H9 (cell line): ENCODE results near the gene RNF213. TPM values are rescaled to one million over a fixed set of nuclear protein-coding genes. Genes with fewer than 3 reads are reported as not detected.

Experiments
- DNase-seq: peaks from one replicate; pipeline ENCODE4 v3.0.0-alpha.2; 2017
- H2AFZ ChIP-seq: one replicate; pipeline ENCODE4 v1.6.1; 2013; ENCODE audit warnings: mild to moderate bottlenecking, low read length, control low read depth, moderate library complexity
- H2AK5ac ChIP-seq: 2 replicates; pipeline ENCODE4 v1.6.1; 2013; ENCODE audit warnings: low read length, control low read depth, mixed read lengths; ENCODE audit not compliant: insufficient read length
- H2BK120ac ChIP-seq: one replicate; pipeline ENCODE4 v1.6.1; 2013; ENCODE audit warnings: low read depth, mild to moderate bottlenecking, low read length, control low read depth, inconsistent platforms; ENCODE audit not compliant: poor library complexity, severe bottlenecking
- H2BK12ac ChIP-seq: 2 replicates; pipeline ENCODE4 v1.6.1; 2013; ENCODE audit warnings: low read length, control low read depth, mixed read lengths, low read depth; ENCODE audit not compliant: insufficient read length
- H2BK15ac ChIP-seq: 2 replicates; pipeline ENCODE4 v1.6.1; 2013; ENCODE audit warnings: low read depth, low read length, control low read depth
- H2BK20ac ChIP-seq: one replicate; pipeline ENCODE4 v1.6.1; 2013; ENCODE audit warnings: low read depth, mild to moderate bottlenecking, low read length, control low read depth, inconsistent platforms; ENCODE audit not compliant: poor library complexity, severe bottlenecking
- H2BK5ac ChIP-seq: 2 replicates; pipeline ENCODE4 v1.6.1; 2013; ENCODE audit warnings: low read length, control low read depth, mixed read lengths; ENCODE audit not compliant: insufficient read length
- H3K14ac ChIP-seq: 2 replicates; pipeline ENCODE4 v1.6.1; 2013; ENCODE audit warnings: low read length, control low read depth; ENCODE audit not compliant: insufficient read depth
- H3K18ac ChIP-seq: 2 replicates; pipeline ENCODE4 v1.6.1; 2013; ENCODE audit warnings: low read depth, mild to moderate bottlenecking, mixed read lengths, low read length, control low read depth; ENCODE audit not compliant: insufficient read length
- H3K23ac ChIP-seq: 2 replicates; pipeline ENCODE4 v1.6.1; 2013; ENCODE audit warnings: low read length, control low read depth, mixed read lengths, low read depth; ENCODE audit not compliant: insufficient read length
- H3K23me2 ChIP-seq: 2 replicates; pipeline ENCODE4 v1.6.1; 2013; ENCODE audit warnings: low read depth, mild to moderate bottlenecking, mixed read lengths, low read length, control low read depth; ENCODE audit not compliant: insufficient read length, poor library complexity, severe bottlenecking
- H3K27ac ChIP-seq: 2 replicates; pipeline ENCODE4 v1.5.1; 2013; ENCODE audit warnings: low read length, control low read depth, mixed read lengths, low read depth; ENCODE audit not compliant: insufficient read length
- H3K27me3 ChIP-seq: 2 replicates; pipeline ENCODE4 v1.6.1; 2013; ENCODE audit warnings: low read length, control low read depth, inconsistent platforms; ENCODE audit not compliant: insufficient read depth
- H3K4ac ChIP-seq: 2 replicates; pipeline ENCODE4 v1.6.1; 2013; ENCODE audit warnings: low read depth, mild to moderate bottlenecking, control low read depth, inconsistent platforms, low read length, moderate library complexity
- H3K4me1 ChIP-seq: 2 replicates; pipeline ENCODE4 v1.6.1; 2013; ENCODE audit warnings: low read length, control low read depth, inconsistent platforms; ENCODE audit not compliant: insufficient read depth
- H3K4me2 ChIP-seq: 2 replicates; pipeline ENCODE4 v1.6.1; 2013; ENCODE audit warnings: low read length, control low read depth, mixed read lengths; ENCODE audit not compliant: insufficient read length, insufficient read depth
- H3K56ac ChIP-seq: 2 replicates; pipeline ENCODE4 v1.6.1; 2013; ENCODE audit warnings: low read depth, mild to moderate bottlenecking, mixed read lengths, low read length, control low read depth; ENCODE audit not compliant: insufficient read length
- H3K79me1 ChIP-seq: 2 replicates; pipeline ENCODE4 v1.6.1; 2013; ENCODE audit warnings: low read depth, mild to moderate bottlenecking, moderate library complexity, low read length, control low read depth, inconsistent platforms; ENCODE audit not compliant: insufficient read depth, poor library complexity, severe bottlenecking
- H3K79me2 ChIP-seq: 2 replicates; pipeline ENCODE4 v1.6.1; 2013; ENCODE audit warnings: low read length, control low read depth, inconsistent platforms; ENCODE audit not compliant: insufficient read depth
- H3K9ac ChIP-seq: 2 replicates; pipeline ENCODE4 v1.6.1; 2013; ENCODE audit warnings: low read length, control low read depth, mixed read lengths; ENCODE audit not compliant: insufficient read length; ENCODE audit errors: extremely low read depth
- H3K9me3 ChIP-seq: one replicate; pipeline ENCODE4 v1.6.1; 2013; ENCODE audit warnings: low read depth, low read length, inconsistent platforms; ENCODE audit not compliant: control insufficient read depth
- H3T11ph ChIP-seq: one replicate; pipeline ENCODE4 v1.6.1; 2013; ENCODE audit warnings: mild to moderate bottlenecking, low read length, control low read depth, inconsistent platforms
- H4K20me1 ChIP-seq: one replicate; pipeline ENCODE4 v1.6.1; 2013; ENCODE audit not compliant: control insufficient read depth, insufficient read length, insufficient read depth
- H4K5ac ChIP-seq: 2 replicates; pipeline ENCODE4 v1.6.1; 2013; ENCODE audit warnings: low read depth, mild to moderate bottlenecking, mixed read lengths, low read length, control low read depth; ENCODE audit not compliant: insufficient read length
- H4K8ac ChIP-seq: replicated peaks from 2 replicates; pipeline ENCODE4 v1.6.1; 2013; ENCODE audit warnings: low read length, control low read depth, mixed read lengths, low read depth; ENCODE audit not compliant: insufficient read length
- H4K91ac ChIP-seq: 2 replicates; pipeline ENCODE4 v1.6.1; 2013; ENCODE audit warnings: low read depth, mild to moderate bottlenecking, moderate library complexity, mixed read lengths, low read length, control low read depth; ENCODE audit not compliant: insufficient read length
- H3K27ac Mint-ChIP-seq, 3 experiments: 2 replicates in 2 of 3; 3 replicates in 1 of 3; pipeline ENCODE4 v1.8.0; 2020 to 2021; ENCODE audit warnings: mixed read lengths in 3 of 3, mild to moderate bottlenecking in 1 of 3, moderate library complexity in 1 of 3
- H3K27me3 Mint-ChIP-seq: 2 replicates; pipeline ENCODE4 v1.8.0; 2021; ENCODE audit warnings: low read depth, mild to moderate bottlenecking, moderate library complexity, mixed read lengths
- H3K36me3 Mint-ChIP-seq, 3 experiments: 2 replicates in 2 of 3; 3 replicates in 1 of 3; pipeline ENCODE4 v1.8.0; 2020 to 2021; ENCODE audit warnings: low read depth in 3 of 3, mixed read lengths in 3 of 3; ENCODE audit not compliant: insufficient read depth in 1 of 3
- H3K4me1 Mint-ChIP-seq, 2 experiments: 2 replicates each; pipeline ENCODE4 v1.8.0; 2020; ENCODE audit warnings: mixed read lengths in 2 of 2
- H3K4me3 Mint-ChIP-seq, 2 experiments: 2 replicates in 1 of 2; 3 replicates in 1 of 2; pipeline ENCODE4 v1.8.0; 2020 to 2021; ENCODE audit warnings: mild to moderate bottlenecking in 2 of 2, mixed read lengths in 2 of 2, moderate library complexity in 1 of 2
- H3K9me3 Mint-ChIP-seq, 2 experiments: 2 replicates in 1 of 2; 3 replicates in 1 of 2; pipeline ENCODE4 v1.8.0; 2020; ENCODE audit warnings: mild to moderate bottlenecking in 2 of 2, mixed read lengths in 2 of 2, moderate library complexity in 1 of 2
- CTCF ChIP-seq: fragments of 200-600 bp; sonication (generic); conservative IDR thresholded peaks from 3 replicates; pipeline ENCODE4 v1.8.0; 2021; ENCODE audit warnings: antibody characterized with exemption, mild to moderate bottlenecking
- WGBS: extraction: QIAGEN DNeasy Blood & Tissue Kit; methylation state at CpG from one replicate; pipeline ENCODE4 v1.1.7; 2013; ENCODE audit warnings: missing lambda C conversion rate, low lambda C conversion rate, mixed read lengths; ENCODE audit not compliant: insufficient read length; ENCODE audit errors: extremely low coverage; 5-methylcytosine and 5-hydroxymethylcytosine counted together
- total RNA-seq: library from RNA; stranded (reverse); gene quantifications from 2 replicates; pipeline ENCODE4 v1.2.1, GENCODE V29; 2021

The RNF213 gene
- total RNA-seq, 1 experiment from 2014 or later = 34.3 TPM

DNA sequence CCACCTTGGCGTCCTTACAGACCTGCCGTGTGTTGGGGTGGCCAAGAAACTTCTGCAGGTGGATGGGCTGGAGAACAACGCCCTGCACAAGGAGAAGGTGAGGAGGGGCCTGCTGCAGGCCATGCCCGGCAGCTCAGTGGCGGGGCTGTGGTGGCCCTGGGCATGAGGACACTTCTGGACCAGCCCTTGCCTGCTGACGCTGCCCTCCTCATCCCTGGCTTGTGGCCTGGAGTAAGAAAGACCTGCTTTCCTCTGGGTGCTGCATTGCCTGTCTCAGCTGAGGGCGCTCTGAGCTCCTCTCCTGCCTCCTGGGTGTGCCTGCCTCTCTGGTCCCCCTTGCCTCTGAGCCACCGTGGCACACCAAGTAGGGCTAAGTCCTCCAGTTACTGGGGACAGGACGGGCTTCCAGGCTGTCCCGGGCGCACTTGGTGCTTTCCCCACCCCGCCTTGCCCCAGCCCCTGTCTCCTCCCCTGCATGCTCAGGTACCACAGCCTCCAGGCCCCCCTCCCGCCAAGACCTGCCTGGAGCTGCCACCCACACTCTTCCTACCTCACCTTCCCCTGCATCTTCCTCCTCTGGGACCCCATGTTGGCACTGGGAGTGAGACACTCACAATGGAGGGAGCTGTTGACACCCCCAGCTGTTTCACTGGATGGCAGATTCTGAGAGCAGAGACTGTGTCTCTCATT lies 163.0 kb downstream of the RNF213 start:
- H2BK5ac ChIP-seq = no peak overlapping the region
- H3K56ac ChIP-seq = no peak overlapping the region
- no peaks in the 10 kb centered on the region for H4K20me1 ChIP-seq
- Mint-ChIP-seq H3K27ac (no peak overlapping the region; a peak in 1 of 7 replicates), H3K27me3 (peaks cover 2% of the 10 kb centered on the region), H3K36me3 (no peaks in the 10 kb centered on the region), H3K9me3 (no peaks in the 10 kb centered on the region), H3K4me3 (no peak overlapping the region), H3K4me1 (peaks cover 4 to 12% of the 10 kb centered on the region in 2 experiments)
- no peak overlapping the region for H2BK20ac ChIP-seq
- no peak overlapping the region for H3K9ac ChIP-seq
- no peaks in the 10 kb centered on the region for H3K4me1 ChIP-seq
- H2BK15ac ChIP-seq = no peak overlapping the region
- H3K18ac ChIP-seq = no peak overlapping the region
- no peaks in the 10 kb centered on the region for H3K9me3 ChIP-seq
- H2BK120ac ChIP-seq = no peak overlapping the region
- DNase-seq = no peak
- no peak overlapping the region for H2AFZ ChIP-seq
- no peaks in the 10 kb centered on the region for H3K79me2 ChIP-seq
- H3K14ac ChIP-seq = no peak overlapping the region
- no peak overlapping the region for H4K8ac ChIP-seq
- no peaks in the 10 kb centered on the region for H3K79me1 ChIP-seq
- H3T11ph ChIP-seq = no peak overlapping the region
- no peak for TF ChIP-seq CTCF
- WGBS = no CpG with 5 or more reads among the region's 13 CpGs
- H3K4ac ChIP-seq = no peak overlapping the region
- no peaks in the 10 kb centered on the region for H3K23me2 ChIP-seq
- no peak overlapping the region for H3K23ac ChIP-seq
- no peak overlapping the region for H3K4me2 ChIP-seq
- no peaks in the 10 kb centered on the region for H3K27me3 ChIP-seq
- H4K5ac ChIP-seq = no peak overlapping the region
- H4K91ac ChIP-seq = no peak overlapping the region
- H3K27ac ChIP-seq = no peak overlapping the region
- H2AK5ac ChIP-seq = no peak overlapping the region
- H2BK12ac ChIP-seq = no peak overlapping the region
